HG03565 (cell line): ENCODE results near the gene CCDC40.
"Not testable (repeated sequence)": the region's sequence is repeated elsewhere in the genome, so short reads cannot be mapped to it uniquely, and the experiment has no call there.

Source experiments
- ATAC-seq: cut with Tn5 transposase; IDR thresholded peaks from one replicate; pipeline ENCODE4 v1.9.1; 2021; ENCODE audit warnings: mild to moderate bottlenecking, moderate library complexity; ENCODE audit not compliant: unreplicated experiment

Gene CCDC40

GRCh38 chr17:80072410-80072809, 36.0 kb downstream of the CCDC40 start:
- ATAC-seq: no peak

DNA sequence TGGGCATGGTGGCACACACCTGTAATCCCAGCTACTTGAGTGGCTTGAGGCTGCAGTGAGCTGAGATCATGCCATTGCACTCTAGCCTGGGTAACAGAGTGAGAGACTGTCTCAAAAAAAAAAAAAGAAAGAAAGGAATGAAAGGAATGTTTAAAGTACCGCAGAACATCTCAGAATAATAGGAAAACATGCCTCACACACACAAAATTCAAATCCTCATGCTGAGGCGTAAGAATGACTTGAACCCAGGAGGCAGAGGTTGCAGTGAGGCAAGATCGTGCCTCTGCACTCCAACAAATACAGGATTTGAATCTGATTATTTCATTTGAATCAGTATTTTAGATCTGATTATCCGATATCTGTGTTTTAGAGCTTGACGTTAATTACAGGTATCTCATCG, 43.6 kb downstream of the CCDC40 start:
- no peak for ATAC-seq

GRCh38 chr17:80081596-80081995, 45.2 kb downstream of the CCDC40 start:
- no peak for ATAC-seq

DNA sequence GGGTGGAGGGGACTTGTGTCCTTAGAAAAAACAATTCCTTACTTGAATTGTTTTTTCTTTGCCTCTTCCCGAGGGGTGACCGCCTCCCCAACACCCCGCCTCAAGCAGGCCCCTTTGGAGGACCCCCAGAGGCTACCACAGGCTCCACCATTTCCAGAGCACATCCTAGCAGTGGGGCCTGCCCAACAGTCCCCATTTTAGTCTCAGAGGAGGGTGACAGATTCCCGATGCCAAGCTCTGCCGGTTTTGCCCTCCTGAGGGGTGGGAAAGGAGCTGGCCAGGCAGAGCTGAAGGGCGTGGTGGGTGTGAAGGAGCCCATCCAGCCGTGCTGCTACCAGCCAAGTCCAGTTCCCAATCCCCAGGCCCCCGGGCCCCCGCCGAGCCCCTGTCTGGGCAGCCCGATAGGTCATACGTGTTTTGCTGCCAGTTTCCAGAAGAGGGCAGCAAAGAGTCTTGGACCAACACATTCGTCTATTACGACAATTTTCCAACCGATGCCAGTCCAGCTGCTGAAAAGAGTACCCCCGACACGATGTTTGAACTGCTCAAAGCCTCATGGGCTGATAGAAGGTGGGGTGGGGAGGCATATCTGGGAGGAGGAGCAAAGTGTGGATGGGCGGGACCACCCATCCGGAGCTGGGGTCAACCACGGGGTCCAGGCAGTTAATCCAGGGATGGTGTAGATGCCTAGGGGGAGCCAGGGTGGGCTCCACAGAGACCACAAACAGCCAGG, 46.1 kb downstream of the CCDC40 start:
- ATAC-seq: no peak

DNA sequence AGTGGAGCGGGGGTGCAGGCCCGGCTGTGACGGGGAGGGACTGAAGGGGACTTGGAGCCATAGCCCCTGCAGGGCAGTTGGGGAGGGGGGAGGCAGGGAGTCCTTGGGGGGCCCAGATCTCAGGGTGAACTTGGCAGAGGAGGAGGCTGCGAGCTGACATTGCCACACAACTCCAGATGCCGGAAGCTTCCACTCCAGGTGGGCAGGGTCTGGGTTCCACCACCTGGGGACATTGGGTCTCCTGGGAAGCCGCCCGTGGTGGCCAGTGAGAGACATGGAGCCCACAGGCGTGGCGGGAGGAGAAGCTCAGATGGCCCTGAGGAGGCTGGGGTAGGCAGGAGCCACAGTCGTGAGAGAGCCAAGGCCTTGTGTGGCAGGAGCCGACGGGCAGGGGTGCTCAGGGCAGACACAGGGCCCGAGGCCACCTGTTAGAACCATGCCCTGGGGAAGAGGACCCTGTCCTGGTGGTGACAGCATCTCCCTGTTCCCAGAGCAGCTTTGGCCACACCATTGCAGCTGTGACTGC, 46.8 kb downstream of the CCDC40 start:
- ATAC-seq: no peak

DNA sequence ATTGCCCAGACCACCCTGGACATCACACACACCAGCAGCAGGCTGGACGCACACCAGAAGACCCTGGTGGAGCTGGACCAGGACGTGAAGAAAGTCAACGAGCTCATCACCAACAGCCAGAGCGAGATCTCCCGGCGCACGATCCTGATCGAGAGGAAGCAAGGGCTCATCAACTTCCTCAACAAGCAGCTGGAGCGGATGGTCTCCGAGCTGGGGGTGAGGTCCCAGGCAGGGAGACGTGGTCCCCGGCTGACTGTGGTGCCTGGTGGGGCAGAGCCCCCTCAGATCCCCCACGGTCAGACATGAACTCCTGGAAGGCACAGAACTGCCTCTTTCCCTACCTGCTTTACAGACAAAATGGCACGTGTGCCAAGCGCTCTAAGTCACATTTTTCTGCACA, 48.3 kb downstream of the CCDC40 start:
- no peak for ATAC-seq

- ATAC-seq: no peak
Observed at GRCh38 chr17:80086081-80086480, 49.6 kb downstream of the CCDC40 start.

GRCh38 chr17:80086616-80087015, 50.2 kb downstream of the CCDC40 start:
- no peak for ATAC-seq

GRCh38 chr17:80087346-80088265, 51.2 kb downstream of the CCDC40 start:
- ATAC-seq: no peak

- no peak for ATAC-seq
Observed at GRCh38 chr17:80089762-80090161, 53.3 kb downstream of the CCDC40 start.

GRCh38 chr17:80090164-80090563, 53.7 kb downstream of the CCDC40 start:
- not testable (repeated sequence) for ATAC-seq

- no peak for ATAC-seq
Observed at GRCh38 chr17:80091376-80091775, 54.9 kb downstream of the CCDC40 start.

DNA sequence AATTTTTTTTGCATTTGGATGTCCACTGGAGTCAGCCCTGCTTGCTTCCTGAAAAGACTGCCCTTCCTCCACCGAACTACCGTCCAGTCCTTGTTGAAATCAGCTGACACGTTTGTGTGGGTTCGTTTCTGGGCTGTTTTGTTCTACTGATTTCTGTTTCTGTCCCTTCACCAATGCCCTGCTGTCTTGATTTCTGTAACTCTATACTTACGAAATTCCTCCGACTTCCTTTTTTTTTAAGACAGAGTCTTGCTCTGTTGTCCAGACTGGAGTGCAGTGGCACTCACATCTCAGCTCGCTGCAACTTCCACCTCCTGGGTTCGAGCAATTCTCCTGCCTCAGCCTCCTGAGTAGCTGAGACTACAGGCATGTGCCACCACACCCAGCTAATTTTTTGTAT, 56.5 kb downstream of the CCDC40 start:
- no peak for ATAC-seq

GRCh38 chr17:80095038-80095843, 58.8 kb downstream of the CCDC40 start:
- ATAC-seq: no peak

GRCh38 chr17:80095844-80096475, 59.5 kb downstream of the CCDC40 start:
- no peak for ATAC-seq

DNA sequence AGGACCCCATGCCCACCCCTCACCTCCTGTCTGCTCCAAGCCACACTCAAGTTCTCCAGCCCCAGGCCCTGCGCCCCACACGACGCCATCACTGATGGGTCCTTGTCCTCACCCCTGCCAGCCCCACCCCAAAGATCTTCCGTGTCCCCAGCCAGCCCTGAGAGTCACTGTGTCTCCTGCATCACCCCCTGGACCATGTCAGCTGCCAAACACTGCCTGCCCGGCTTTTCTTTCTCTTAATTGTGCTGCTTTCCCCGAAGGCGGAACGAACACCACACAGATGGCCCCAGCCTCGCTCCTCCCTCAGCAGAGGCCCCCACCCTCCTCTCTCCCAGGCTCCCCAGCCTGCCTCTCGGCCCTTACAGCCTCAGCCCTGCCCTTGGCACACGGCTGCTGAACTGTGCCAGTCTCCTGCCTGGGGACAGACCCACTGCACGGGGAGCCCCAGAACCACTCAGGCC, 60.1 kb downstream of the CCDC40 start:
- no peak for ATAC-seq

GRCh38 chr17:80097127-80097621, 60.7 kb downstream of the CCDC40 start:
- no peak for ATAC-seq

DNA sequence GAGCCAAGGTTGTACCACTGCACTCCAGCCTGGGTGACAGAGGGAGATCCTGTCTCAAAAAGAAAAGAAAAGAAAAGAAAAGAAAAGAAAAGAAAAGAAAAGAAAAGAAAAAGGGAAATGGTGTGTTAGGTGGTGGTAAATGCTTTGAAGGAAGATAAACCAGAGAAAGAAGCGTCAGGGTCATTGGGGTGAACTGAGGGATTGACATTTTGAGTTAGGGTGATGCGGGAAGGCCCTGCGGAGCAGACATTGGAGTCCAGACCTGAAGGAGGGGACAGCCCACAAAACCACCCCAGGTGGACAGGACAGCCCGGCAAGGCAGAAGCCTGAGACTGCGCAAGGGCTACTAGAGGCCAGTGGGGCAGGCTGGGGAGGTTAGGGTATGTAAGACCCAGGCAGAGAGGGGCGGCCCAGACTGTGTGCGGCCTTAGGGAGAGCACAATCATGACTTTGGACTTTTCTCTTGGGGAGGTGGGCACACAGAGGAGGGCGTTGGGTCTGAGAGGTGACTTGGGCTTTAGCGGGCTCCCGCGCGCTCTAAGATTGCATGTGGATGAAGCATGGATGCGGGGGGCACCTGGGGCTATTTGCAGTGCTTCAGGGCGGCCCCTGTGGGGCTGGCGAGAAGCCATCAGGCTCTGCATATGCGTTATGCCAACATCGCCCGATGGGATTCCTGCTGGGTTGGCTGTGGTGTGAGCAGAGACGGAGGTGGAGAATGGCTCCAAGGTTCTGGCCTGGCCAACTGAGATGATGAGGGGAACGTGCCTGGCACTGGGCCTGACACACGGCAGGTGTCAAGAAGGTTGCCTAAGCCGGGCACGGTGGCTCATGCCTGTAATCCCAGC, 61.6 kb downstream of the CCDC40 start:
- no peak for ATAC-seq

DNA sequence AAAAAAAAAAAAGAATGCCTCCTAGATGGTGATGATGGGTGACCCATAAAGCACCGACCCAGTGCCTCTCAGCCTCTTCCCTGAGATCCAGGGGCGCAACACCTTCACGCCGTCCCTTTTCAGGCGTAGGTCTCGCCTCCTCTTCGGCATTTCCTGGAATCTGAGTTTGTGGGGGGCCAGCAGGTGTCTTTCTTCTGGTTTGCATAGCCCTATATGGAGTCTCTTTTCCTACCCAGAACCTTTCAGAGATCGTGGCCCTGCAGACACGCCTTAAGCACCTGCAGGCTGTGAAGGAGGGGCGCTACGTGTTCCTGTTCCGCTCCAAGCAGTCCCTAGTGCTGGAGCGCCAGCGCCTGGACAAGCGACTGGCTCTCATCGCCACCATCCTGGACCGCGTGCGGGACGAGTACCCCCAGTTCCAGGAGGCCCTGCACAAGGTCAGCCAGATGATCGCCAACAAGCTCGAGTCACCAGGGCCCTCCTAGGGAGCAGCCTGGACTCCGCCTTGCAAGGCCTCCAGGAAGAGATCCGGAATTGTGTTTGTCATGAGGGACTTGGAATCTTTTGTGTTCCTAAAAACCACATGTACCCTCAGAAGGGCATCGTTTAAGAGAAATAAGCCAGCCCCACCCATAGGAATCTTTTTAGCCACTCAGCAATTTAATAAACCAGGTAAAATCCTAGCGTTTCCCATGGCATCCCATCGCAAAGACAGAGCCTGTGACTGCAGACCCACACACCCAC, 63.0 kb downstream of the CCDC40 start:
- ATAC-seq: no peak
